ENCODE data around the gene SLC13A2.
A peak's percentile ranks its signal among the peaks of the same experiment; 100 is the strongest.

The SLC13A2 gene

DNA sequence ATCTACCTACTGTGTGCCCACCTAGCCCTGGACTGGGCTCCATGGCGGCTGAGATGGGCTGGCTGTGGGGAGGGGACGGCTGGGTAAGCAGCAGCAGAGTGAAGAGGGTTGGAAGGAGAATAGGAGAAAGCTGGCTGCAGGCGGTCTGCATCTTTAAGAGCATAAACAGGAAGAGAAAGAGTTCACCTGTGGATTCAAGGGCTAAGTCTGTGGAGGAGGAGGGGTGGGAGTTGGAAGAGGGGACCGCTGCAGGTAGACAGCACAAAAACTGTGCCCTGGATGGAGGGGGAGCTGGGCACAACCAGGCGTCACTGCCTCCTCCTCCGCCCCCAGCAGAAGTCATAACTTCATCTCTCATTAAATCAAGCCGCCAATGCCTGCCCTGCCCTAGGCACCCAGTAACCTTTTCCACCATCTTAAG is 677 bp downstream of the SLC13A2 start:
- Histone ChIP-seq H3K36me3 (ENCODE audit: control insufficient read depth, insufficient read depth, low read length) (no peaks in the 10 kb centered on the region), H3K27ac (no peak overlapping the region), H3K4me2 (ENCODE audit: low read length) (no peak overlapping the region), H3K27me3 (ENCODE audit: control insufficient read depth, insufficient read depth, low read length) (no peaks in the 10 kb centered on the region), H3K4me1 (no peaks in the 10 kb centered on the region), H3K9ac (no peak overlapping the region), H3K79me2 (no peaks in the 10 kb centered on the region), H3K4me3 (ENCODE audit: low read depth, low read length) (no peak overlapping the region), H2AFZ (no peak overlapping the region), H3K9me3 (ENCODE audit: control insufficient read depth, low read length) (no peaks in the 10 kb centered on the region)
- TF ChIP-seq CTCF (IDR thresholded peaks at IDR 0.05): no peak

DNA sequence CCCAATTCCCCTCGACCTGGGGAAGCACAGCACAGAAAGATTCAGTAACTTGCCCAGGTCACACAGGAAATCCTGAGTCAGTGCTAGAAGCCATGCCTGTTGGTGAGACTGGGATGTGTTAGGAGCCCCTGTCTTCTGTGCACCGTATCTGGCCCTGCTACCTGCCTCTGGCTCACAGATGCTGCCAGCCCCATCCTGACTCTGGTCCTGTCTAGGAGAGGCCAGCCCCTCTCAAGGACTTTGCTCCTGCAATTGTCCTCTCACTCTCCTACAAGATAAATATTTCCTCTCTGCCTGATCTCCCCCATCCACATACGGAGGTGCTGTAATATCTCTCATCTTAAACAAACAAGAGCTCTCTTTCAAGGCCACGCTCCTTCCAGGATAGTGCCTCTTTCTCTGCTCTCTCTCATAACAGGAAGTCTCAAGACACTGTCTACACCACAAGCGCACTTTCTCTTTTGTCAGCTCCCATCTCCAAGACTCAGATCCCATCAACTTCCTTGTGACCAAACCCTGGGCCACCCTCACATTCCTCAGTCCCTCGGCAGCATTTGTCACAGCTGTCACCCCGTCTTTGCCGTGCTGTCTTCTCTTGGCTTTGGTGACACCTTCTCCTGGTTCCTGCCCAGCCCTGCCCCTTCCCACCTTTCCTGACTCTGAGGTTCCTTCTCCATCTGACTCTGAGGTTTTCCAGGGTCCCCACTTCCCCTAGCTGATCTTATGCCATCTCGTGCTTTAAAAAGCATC is 1.9 kb downstream of the SLC13A2 start:
- no peaks in the 10 kb centered on the region for H3K9me3 ChIP-seq (ENCODE audit: control insufficient read depth, low read length)
- no peak overlapping the region for H3K9ac ChIP-seq
- H3K4me2 ChIP-seq (ENCODE audit: low read length): no peak overlapping the region
- H3K4me1 ChIP-seq: no peaks in the 10 kb centered on the region
- no peaks in the 10 kb centered on the region for H3K79me2 ChIP-seq
- no peak overlapping the region for H3K4me3 ChIP-seq (ENCODE audit: low read depth, low read length)
- TF ChIP-seq CTCF (IDR thresholded peaks at IDR 0.05): no peak
- H3K36me3 ChIP-seq (ENCODE audit: control insufficient read depth, insufficient read depth, low read length): no peaks in the 10 kb centered on the region
- H3K27ac ChIP-seq: no peak overlapping the region
- H3K27me3 ChIP-seq (ENCODE audit: control insufficient read depth, insufficient read depth, low read length): no peaks in the 10 kb centered on the region
- peak overlapping the region; percentile 50 for H2AFZ ChIP-seq

DNA sequence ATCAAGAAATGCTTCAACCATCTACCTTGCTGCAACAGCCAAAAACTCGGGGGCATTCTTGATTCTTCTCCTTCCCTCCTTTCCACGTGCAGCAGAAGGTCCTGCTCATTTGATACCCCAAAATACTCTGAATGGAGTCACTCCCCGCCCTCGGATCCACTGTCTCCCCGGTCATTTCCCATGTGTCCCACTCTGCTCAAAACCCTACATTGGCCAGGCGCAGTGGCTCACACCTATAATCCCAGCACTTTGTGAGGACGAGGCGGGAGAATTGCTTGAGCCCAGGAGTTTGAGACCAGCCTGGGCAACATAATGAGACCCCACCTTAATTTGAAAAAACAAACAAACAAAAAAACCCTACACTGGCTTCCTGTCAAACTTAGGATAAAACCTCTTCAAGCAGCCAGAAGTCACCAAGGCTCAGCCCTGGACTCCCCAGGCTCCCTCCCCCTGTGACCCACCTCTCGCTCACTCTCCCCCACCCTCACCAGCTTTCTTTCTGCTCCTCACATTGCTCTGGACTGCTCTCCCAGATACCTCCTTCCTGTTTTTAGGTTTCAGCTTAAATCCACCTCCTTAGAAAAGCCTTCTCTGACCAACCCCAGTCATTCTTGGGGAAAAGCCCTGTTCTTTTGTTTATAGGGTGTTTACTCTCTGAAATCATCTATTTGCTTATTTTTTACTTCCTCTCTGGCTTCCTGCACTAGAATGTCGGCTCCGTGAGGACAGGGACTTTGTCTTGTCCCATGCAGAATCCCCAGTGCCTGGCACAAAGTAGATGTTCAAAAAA is 2.8 kb downstream of the SLC13A2 start:
- Histone ChIP-seq H2AFZ (no peak overlapping the region), H3K27ac (no peak overlapping the region), H3K4me1 (peaks cover 6% of the 10 kb centered on the region), H3K9ac (no peak overlapping the region), H3K79me2 (no peaks in the 10 kb centered on the region), H3K36me3 (ENCODE audit: control insufficient read depth, insufficient read depth, low read length) (no peaks in the 10 kb centered on the region), H3K9me3 (ENCODE audit: control insufficient read depth, low read length) (no peaks in the 10 kb centered on the region), H3K27me3 (ENCODE audit: control insufficient read depth, insufficient read depth, low read length) (no peaks in the 10 kb centered on the region), H3K4me3 (ENCODE audit: low read depth, low read length) (no peak overlapping the region), H3K4me2 (ENCODE audit: low read length) (no peak overlapping the region)
- no peak for TF ChIP-seq CTCF (IDR thresholded peaks at IDR 0.05)

DNA sequence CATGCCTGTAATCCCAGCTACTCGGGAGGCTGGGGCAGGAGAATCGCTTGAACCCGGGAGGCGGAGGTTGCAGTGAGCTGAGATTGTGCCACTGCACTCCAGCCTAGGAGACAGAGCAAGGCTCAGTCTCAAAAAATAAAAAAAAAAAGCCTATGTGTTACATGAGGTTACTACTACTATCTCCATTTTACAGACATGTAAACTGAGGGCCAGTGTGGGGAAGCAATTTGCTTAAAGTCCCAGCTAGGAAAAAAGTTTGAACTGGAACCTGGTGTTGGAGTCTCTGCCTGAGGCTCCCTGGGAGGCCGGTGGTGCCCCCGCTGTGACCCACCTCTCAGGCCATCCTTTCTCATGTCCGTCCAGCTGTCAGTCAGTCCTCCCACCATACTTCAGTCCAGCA is 4.5 kb downstream of the SLC13A2 start:
- Histone ChIP-seq H3K9ac (no peak overlapping the region), H3K4me1 (peaks cover 8% of the 10 kb centered on the region), H3K36me3 (ENCODE audit: control insufficient read depth, insufficient read depth, low read length) (no peaks in the 10 kb centered on the region), H3K27ac (no peak overlapping the region), H3K27me3 (ENCODE audit: control insufficient read depth, insufficient read depth, low read length) (no peaks in the 10 kb centered on the region), H3K79me2 (no peaks in the 10 kb centered on the region), H3K4me2 (ENCODE audit: low read length) (no peak overlapping the region), H3K4me3 (ENCODE audit: low read depth, low read length) (no peak overlapping the region), H3K9me3 (ENCODE audit: control insufficient read depth, low read length) (no peaks in the 10 kb centered on the region), H2AFZ (no peak overlapping the region)
- no peak for TF ChIP-seq CTCF (IDR thresholded peaks at IDR 0.05)

All from parathyroid adenoma (tissue), 2 donors.